ENCODE results near the gene LRRFIP1.
A peak's percentile ranks its signal among the peaks of the same experiment; 100 is the strongest.

The LRRFIP1 gene

DNA sequence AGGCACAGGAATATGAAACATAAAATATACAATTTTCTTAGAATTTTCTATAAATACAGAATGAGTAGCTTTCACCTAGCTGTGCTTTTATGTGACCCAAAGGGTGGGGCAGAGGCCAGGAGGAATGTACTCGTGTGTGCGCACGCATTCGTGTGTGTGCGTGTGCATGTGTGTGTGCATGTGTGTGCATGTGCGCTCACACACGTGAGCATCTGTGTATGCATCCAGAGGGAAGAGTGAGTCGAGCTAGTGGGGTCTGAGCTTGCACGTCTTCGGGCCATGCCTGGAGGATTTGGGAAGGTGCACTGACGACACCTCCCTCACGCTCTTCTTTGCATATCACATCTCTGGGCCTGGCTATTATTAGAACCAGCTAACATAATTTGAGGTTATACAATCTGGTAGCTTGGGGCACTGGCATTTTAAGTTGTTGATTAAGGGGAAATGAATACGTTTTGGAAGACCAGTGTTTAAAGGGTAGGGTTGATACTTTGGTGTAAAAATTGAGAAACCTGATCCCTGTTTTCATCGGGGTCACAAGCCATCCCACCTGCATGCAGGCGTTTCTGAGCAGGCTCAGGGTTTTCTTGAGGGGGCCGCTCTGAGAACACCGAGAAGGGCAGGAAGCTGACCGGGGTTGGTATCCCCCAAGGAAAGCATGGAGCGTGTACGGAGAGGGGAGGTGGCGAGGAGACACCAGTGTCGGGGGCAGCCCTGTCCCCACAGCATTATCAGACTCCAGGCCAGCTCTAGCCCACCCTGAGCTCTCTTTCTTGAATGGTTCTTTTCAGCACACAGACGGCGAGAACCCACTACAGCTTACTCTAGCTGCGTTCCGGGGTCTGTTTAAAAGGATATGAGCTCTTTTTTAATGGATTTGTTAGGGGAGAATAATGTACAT, 85.3 kb downstream of the LRRFIP1 start:
- no peak for DNase-seq (ENCODE audit: low read depth)
- TF ChIP-seq, protein P1, sequence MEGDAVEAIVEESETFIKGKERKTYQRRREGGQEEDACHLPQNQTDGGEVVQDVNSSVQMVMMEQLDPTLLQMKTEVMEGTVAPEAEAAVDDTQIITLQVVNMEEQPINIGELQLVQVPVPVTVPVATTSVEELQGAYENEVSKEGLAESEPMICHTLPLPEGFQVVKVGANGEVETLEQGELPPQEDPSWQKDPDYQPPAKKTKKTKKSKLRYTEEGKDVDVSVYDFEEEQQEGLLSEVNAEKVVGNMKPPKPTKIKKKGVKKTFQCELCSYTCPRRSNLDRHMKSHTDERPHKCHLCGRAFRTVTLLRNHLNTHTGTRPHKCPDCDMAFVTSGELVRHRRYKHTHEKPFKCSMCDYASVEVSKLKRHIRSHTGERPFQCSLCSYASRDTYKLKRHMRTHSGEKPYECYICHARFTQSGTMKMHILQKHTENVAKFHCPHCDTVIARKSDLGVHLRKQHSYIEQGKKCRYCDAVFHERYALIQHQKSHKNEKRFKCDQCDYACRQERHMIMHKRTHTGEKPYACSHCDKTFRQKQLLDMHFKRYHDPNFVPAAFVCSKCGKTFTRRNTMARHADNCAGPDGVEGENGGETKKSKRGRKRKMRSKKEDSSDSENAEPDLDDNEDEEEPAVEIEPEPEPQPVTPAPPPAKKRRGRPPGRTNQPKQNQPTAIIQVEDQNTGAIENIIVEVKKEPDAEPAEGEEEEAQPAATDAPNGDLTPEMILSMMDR (conservative IDR thresholded peaks at IDR 0.05; ENCODE audit: low read depth, low read length) = no peak
- no peak overlapping the region for H3K4me3 ChIP-seq (ENCODE audit: low read length)

DNA sequence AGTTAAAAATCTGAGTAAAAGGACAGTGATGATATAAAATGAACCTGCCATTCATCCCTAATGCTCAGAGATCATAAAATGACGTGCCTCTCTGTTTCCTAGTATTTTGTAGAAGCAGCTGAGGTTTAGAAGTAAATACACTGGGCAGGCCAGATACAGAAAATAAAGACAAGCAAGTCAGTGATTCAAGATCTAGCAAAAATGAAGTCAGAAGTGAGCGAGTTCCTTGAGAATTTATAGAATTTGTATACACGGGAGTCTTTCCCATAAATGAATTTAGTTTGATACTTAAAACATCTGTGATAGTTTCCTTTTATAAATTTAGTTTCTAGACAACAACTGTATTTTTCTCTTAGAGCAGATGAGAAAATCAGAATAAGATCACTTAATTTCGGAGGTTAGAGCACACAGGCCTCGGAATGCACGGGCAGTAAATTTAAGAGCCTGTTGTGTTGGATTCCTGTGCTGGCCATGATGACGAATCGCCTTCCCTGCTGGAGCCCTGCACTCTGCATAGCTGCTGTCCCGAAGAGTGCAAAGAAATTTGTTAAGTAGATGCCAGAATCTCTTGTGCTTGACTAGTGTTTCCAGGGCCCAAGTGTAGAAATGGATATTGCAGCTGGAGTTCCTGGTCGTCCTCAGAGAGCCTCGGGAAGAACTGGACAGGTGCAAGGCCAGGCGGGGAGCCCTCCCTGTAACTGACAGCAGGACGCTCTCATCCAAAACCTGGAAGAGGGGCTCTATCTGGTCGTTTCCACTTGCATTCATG, 87.5 kb downstream of the LRRFIP1 start:
- DNase-seq (ENCODE audit: low read depth) = no peak
- TF ChIP-seq, protein P1 (conservative IDR thresholded peaks at IDR 0.05; ENCODE audit: low read depth, low read length) = no peak
- no peak overlapping the region for H3K4me3 ChIP-seq (ENCODE audit: low read length)

DNA sequence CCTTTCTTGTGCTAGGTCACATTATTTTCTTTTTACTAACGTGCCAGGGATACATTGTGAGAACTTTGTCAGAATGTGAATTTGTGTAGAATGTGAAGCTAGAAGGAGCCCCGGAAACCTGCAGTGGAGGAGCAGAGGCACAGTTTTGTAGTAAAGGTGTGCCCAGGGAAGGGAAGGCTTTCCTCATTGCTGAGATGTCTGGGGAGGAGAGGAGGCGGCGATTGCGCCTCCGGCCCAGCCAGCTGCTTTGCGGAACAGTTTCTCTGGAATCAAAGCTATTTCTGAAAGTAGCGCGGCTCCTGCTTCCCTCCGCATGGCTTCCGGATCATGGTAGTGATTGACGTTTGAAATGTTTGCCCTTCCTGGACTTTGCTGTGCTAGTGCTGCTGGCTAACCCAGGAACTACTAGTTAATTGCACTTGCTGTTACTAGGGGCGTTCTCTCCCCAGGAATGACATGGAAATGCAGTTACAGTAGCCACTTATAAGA, 88.1 kb downstream of the LRRFIP1 start:
- TF ChIP-seq, protein P1 (conservative IDR thresholded peaks at IDR 0.05; ENCODE audit: low read depth, low read length) = no peak
- H3K4me3 ChIP-seq (ENCODE audit: low read length) = peak overlapping the region; percentile 26
- DNase-seq (ENCODE audit: low read depth) = no peak

DNA sequence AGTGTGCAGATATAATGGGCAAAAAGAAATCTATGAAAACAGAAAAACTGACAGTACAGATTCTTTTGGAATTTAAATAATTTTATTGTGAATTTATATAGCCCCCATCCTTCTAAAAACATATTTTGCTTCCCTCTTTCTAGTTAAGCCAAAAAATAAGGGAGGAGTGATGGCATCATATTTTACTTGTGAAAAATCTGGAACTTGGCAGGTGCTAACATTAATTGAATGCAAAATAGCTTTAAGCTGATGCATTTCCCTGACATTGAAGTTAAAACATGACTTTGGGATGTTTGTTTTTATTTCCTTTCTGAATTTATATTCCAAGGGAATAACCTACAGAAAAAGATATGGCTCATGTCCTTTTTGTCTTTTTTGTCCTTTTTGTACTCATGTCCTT, 88.6 kb downstream of the LRRFIP1 start:
- no peak overlapping the region for H3K4me3 ChIP-seq (ENCODE audit: low read length)
- no peak for DNase-seq (ENCODE audit: low read depth)
- TF ChIP-seq, protein P1 (conservative IDR thresholded peaks at IDR 0.05; ENCODE audit: low read depth, low read length) = no peak

DNA sequence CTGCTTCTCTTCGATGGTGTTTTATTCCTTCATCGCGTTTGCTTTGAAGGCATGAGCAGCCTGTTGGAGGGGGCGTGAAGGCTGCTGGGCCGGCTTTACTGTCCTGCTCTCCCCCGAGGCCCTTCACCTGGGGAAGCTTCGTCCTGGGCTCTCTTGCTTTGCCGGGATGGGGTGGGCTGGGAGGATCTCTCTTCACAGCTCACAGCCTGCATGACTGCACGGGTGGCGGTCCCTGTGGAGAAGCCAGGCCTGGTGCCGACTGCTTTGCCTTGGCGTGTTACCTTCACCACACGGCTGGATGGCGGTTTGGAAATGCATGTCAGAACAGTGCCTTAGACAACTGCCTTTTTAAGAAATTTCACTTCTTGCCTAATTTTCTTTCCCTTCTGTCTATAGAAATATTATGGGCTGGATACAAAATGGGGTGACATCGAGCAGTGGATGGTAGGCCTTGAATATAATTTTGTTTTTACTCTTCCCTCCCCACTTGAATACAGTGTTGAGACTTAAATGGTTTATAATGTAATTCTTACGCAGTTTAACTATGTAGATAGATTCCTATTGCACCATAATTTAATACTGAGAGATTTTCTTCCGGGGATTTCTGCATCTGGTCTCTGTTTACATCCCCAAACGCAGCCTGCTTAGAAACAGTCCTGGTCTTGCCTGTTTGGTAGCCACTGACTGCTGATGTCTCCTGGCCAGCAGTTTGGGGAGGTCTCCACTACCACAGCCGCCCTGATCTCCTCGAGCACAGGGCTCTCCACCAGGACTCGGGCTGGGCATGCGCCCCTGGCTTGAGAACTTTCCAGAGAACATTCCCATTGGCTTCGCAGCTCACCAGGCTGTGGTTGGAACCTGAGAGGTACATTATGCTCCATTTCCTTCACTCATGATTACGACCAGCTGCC, 90.2 kb downstream of the LRRFIP1 start:
- H3K4me3 ChIP-seq (ENCODE audit: low read length) = no peak overlapping the region
- DNase-seq (ENCODE audit: low read depth) = no peak
- TF ChIP-seq, protein P1 (conservative IDR thresholded peaks at IDR 0.05; ENCODE audit: low read depth, low read length) = no peak

DNA sequence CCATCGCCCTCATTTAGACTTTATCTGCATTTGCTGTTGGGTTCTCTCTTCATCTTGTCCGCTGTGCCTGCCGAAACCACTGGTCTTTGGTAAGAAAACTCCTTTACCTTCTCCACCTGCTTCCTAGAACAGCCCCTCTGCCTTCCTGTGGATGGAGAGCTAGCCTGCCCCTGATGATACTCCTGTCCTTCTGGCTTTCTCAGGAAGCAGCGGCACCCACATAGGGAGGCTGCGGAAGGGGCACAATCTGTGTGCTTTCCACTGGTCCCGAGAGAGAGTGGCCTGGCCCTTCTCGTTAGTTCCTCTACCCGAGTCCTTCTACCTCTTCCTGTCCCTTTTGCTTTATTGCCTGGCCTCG, 90.9 kb downstream of the LRRFIP1 start:
- H3K4me3 ChIP-seq (ENCODE audit: low read length) = no peak overlapping the region
- TF ChIP-seq, protein P1 (conservative IDR thresholded peaks at IDR 0.05; ENCODE audit: low read depth, low read length) = no peak
- no peak for DNase-seq (ENCODE audit: low read depth)
